Lower leg skin (tissue), 4 donors: ENCODE results near the gene CRYAB. TPM values are rescaled to one million over a fixed set of nuclear protein-coding genes. Genes with fewer than 3 reads are reported as not detected.
A peak's percentile ranks its signal among the peaks of the same experiment; 100 is the strongest.
"Not testable (repeated sequence)": the region's sequence is repeated elsewhere in the genome, so short reads cannot be mapped to it uniquely, and the experiment has no call there.

ENCODE experiments used
- DNase-seq, 2 donors: peaks; one replicate each; pipeline ENCODE4 v3.0.0-alpha.2; 2019; ENCODE audit warnings: low spot score in 2 of 2
- H3K4me3 ChIP-seq: fragments of 200-600 bp; sonication (generic); 2 replicates; pipeline ENCODE4 v1.5.1; 2017; ENCODE audit warnings: mild to moderate bottlenecking, low read depth; ENCODE audit not compliant: poor library complexity, severe bottlenecking
- POLR2A ChIP-seq, 2 donors: fragments of 450-650 bp; IDR thresholded peaks; one replicate each; pipeline ENCODE4 v1.6.1; 2016 to 2017; ENCODE audit warnings: antibody characterized with exemption in 2 of 2, mild to moderate bottlenecking in 1 of 2, moderate library complexity in 1 of 2
- WGBS, 2 donors: methylation state at CpG; one replicate each; pipeline ENCODE4 v1.1.5; 2018; 5-methylcytosine and 5-hydroxymethylcytosine counted together
- intact Hi-C: fragments of 100-400 bp; cut with DNase I; formaldehyde crosslinking; loops from one replicate; pipeline ENCODE4 v1.15.0; 2023; ENCODE audit warnings: low total_unique reads
- total RNA-seq, 4 donors: library from RNA; depleted of rRNA; stranded (reverse); fragments of >200 nt; gene quantifications; one replicate each; pipeline ENCODE4 v1.1.0, GENCODE V29; 2016
- TF ChIP-seq, protein P1 (sequence below), 3 donors: fragments of 450-650 bp; IDR thresholded peaks; one replicate each; pipeline ENCODE4 v1.5.1; 2016; ENCODE audit warnings: antibody characterized with exemption in 3 of 3, mild to moderate bottlenecking in 3 of 3, moderate library complexity in 2 of 3

CRYAB gene
- total RNA-seq, 4 donors from 2014 or later, result 130 to 209 (median 200) TPM

DNA sequence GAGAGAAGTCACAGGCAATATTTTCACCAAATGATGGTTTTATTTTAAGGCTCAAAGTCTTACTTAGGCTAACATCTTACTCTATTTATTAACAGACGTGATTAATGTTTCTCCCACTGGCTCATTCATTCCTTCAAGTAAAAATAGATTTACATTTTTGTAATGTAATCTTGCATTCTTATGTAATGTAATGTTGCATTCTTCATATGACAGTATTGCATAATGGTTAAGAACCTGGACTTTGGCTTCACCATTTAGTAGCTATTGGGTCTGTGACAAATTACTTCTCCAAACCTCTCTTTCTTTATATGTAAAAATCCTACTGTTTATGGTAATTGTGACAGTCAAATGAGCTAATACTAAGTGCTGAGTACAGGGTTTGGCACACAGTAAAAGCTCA is 22.3 kb upstream of the CRYAB start:
- no peak overlapping the region for H3K4me3 ChIP-seq
- WGBS, 2 donors, result 89% methylated on average over 1 of the region's 1 CpG
- intact Hi-C loops, result loop anchor here (5.0 kb wide), 1 partner anchor 48 kb away; no protein-coding TSS in a partner anchor
- TF ChIP-seq, protein P1, sequence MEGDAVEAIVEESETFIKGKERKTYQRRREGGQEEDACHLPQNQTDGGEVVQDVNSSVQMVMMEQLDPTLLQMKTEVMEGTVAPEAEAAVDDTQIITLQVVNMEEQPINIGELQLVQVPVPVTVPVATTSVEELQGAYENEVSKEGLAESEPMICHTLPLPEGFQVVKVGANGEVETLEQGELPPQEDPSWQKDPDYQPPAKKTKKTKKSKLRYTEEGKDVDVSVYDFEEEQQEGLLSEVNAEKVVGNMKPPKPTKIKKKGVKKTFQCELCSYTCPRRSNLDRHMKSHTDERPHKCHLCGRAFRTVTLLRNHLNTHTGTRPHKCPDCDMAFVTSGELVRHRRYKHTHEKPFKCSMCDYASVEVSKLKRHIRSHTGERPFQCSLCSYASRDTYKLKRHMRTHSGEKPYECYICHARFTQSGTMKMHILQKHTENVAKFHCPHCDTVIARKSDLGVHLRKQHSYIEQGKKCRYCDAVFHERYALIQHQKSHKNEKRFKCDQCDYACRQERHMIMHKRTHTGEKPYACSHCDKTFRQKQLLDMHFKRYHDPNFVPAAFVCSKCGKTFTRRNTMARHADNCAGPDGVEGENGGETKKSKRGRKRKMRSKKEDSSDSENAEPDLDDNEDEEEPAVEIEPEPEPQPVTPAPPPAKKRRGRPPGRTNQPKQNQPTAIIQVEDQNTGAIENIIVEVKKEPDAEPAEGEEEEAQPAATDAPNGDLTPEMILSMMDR (IDR thresholded peaks at IDR 0.05), result no peak
- no peak for TF ChIP-seq POLR2A (IDR thresholded peaks at IDR 0.05)
- DNase-seq, result no peak

DNA sequence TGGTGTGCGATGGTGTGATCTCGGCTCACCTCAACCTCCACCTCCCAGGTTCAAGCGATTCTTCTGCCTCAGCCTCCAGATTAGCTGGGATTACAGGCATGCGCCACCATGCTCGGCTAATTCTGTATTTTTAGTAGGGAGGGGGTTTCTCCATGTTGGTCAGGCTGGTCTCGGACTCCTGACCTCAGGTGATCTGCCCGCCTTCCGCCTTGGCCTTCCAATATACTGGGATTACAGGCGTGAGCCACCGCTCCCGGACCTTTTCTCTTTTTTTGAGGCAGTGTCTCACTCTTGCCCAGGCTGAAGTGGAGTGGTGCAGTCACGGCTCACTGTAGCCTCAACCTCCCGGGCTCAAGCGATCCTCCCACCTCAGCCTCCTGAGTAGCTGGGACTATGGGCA is 21.6 kb upstream of the CRYAB start:
- intact Hi-C loops, result loop anchor here (5.0 kb wide), 1 partner anchor 49 kb away; no protein-coding TSS in a partner anchor
- WGBS, 2 donors, result 97 to 98% methylated on average over 14 of the region's 14 CpGs

DNA sequence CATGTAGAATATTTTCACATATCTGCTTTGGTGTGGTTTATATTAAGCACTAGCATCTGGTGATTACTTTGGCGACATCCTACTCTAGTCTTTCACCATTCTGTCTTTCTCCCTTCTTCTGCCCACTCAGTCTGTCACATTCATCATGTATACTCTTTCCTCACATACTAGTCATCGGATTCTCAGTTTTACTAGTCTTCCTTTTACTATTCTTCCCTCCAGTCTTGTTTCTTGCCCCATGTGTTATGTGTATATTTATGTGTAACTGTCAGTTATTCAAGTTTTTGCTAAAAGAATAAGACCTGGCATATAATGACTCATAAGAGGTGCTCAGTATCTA is 21.0 kb upstream of the CRYAB start:
- no peak for TF ChIP-seq POLR2A (IDR thresholded peaks at IDR 0.05)
- TF ChIP-seq, protein P1 (IDR thresholded peaks at IDR 0.05), result no peak
- H3K4me3 ChIP-seq, result no peak overlapping the region
- 67 to 68% methylated on average over 2 of the region's 2 CpGs for WGBS, 2 donors
- no peak for DNase-seq
- intact Hi-C loops, result loop anchor here (5.0 kb wide), 1 partner anchor 50 kb away; no protein-coding TSS in a partner anchor

More for the DNA sequence above, 21.6 kb upstream of the CRYAB start:
- DNase-seq, H3K4me3 ChIP-seq: not testable (repeated sequence)

DNA sequence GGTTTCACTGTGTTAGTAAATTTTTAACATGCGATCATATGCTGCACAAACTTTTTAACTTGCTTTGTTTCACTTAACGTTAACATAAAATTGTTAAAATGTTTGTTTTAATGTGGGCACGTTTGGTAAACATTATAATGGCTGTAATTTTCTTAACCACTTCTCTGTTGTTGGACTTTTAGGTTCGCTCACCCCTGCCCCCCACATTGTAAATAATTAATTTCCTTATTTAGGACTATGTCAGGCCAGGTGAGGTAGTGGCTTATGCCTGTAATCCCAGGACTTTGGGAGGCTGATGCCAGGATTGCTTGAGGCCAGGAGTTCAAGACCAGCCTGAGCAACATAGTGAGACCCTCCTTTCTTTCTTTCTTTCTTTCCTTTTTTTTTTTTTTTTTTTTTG is 18.9 kb upstream of the CRYAB start:
- no peak overlapping the region for H3K4me3 ChIP-seq
- 64% methylated on average over 4 of the region's 4 CpGs for WGBS, 2 donors
- intact Hi-C loops, result loop anchor here (5.0 kb wide), 1 partner anchor 52 kb away; no protein-coding TSS in a partner anchor
- DNase-seq, result no peak
- TF ChIP-seq, protein P1 (IDR thresholded peaks at IDR 0.05), result no peak
- no peak for TF ChIP-seq POLR2A (IDR thresholded peaks at IDR 0.05)

DNA sequence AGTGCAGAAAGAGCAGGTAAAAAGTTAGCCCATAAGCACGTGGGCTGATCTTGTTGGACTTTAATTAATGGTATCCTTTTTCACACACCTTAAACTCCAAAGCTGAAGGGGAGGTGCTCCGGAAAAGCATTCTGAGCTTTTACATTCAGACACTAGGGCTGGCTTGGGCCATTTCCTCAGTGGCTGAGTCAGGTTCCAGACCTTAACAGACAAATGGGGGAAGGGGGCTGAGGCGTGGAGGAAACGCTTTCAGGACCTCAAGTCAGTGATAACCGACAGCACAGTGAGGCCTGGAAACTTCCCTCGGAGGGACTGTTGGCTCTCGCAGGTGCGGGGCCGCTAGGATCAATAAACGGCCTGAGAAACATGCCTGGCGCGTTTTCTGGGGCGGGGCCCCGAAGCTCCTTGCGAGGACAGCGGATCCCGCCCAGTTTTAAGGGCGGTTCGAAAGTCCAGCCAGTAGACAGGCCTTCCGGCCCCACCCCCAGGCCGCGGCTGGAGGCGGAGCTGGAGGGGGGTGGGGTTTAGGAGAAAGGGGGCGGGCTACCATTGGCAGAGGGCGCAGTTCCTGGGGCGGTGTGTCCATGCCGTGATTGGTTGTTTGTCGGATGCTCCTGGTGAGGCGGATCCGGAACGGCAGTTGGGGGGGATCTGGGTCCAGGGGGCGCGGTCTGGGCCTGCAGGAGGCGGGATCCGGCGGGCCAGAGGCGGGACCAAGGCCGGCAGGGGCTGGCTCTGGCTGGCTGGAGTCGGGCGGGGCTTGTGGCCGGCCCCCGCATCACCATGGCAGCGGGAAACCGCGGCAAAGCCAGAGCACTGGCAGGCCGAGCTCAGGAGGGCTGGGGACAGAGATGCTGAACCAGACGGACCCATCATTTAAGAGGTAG is 15.2 kb upstream of the CRYAB start:
- no peak overlapping the region for H3K4me3 ChIP-seq
- intact Hi-C loops, result no loop called here
- WGBS, 2 donors, result 1% methylated on average over 30 to 34 of the region's 47 CpGs
- DNase-seq, result peak; percentile 95 to 99
- TF ChIP-seq, protein P1 (IDR thresholded peaks at IDR 0.05), result no peak
- peak in 1 of 2 donors; percentile 25 for TF ChIP-seq POLR2A (IDR thresholded peaks at IDR 0.05)

DNA sequence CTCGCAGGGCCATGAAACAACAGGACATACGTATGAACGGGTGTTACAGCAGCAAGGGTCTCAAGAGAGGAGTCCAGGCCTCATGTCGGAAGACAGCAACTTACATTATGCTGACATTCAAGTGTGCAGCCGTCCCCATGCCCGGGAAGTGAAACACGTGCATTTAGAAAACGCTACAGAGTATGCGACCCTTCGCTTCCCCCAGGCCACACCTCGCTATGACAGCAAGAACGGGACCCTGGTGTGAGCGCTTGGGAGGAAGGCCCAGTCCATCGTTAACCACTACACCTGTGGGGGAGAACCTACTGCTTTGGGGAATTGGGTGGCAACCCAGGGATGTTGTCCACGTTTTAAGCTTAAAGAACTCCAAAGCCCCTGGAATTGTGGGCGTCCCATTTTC is 14.4 kb upstream of the CRYAB start:
- DNase-seq, result no peak
- intact Hi-C loops, result no loop called here
- H3K4me3 ChIP-seq, result no peak overlapping the region
- 92 to 94% methylated on average over 16 of the region's 16 CpGs for WGBS, 2 donors
- no peak for TF ChIP-seq POLR2A (IDR thresholded peaks at IDR 0.05)
- TF ChIP-seq, protein P1 (IDR thresholded peaks at IDR 0.05), result no peak
